Measurements from ENCODE around the gene SLC16A8.
A peak's percentile ranks its signal among the peaks of the same experiment; 100 is the strongest.
"Not testable (repeated sequence)": the region's sequence is repeated elsewhere in the genome, so short reads cannot be mapped to it uniquely, and the experiment has no call there.

Gene SLC16A8, protein sequence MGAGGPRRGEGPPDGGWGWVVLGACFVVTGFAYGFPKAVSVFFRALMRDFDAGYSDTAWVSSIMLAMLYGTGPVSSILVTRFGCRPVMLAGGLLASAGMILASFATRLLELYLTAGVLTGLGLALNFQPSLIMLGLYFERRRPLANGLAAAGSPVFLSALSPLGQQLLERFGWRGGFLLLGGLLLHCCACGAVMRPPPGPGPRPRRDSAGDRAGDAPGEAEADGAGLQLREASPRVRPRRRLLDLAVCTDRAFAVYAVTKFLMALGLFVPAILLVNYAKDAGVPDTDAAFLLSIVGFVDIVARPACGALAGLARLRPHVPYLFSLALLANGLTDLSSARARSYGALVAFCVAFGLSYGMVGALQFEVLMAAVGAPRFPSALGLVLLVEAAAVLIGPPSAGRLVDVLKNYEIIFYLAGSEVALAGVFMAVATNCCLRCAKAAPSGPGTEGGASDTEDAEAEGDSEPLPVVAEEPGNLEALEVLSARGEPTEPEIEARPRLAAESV

DNA sequence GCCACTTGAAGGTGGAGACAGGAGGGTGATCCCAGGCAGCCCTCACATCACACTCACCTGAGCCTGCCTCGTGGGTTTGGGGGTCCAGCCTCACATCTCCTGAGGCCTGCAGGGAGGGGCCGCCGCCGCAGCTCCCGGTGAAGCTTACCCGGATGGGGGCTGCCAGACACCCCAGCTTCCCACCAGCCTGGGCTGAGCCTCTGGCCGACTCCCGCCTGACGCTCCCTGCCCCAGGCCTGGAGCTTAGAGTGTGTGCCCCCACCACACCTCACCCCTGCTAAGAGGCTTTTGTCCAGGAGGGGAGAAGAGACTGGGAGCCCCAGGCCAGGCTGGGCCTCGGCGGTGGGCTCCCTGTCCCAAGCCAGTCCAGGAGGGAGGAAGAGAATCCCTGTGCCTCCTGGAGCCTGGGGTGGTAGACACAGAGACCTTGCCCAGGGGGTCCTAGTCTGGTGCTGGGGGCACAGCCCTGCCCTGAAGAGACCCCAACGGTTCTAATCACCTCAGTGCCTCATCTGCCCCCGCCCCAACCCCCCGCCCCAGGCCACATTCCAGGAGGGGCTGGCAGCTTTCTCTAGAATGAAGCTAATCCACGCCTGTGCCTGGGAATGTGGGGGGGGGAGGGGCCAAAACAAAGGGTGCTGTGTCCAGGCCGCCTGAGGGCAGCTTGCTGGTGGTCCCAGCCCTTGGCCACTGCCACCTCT is at the start of gene SLC16A8:
SLC16A8 (minus strand) TSS at position 254 of the 701 bp plus-strand sequence. CDS start 1,311 bp downstream, outside the sequence.
- DNase-seq = no peak

DNA sequence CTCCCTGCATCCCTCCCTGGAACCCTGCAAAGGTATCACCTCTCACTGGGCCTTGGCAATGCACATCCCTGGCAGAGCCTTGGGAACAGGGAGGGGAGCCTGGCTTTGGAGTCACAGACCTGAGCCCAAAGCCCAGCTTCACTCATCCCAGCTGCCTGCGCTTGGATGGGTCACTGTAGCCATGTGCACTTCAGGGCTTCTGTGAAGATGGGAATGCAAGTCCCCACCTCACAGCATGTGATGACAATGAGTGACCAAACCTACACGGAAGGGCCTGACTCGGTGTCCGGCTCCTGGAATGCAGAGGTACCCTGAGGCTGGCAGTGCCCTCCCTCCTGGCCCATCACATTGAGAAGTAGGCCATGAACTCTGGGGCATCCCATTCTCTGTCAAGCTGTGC is 49.3 kb upstream of the SLC16A8 start:
- no peak for DNase-seq

DNA sequence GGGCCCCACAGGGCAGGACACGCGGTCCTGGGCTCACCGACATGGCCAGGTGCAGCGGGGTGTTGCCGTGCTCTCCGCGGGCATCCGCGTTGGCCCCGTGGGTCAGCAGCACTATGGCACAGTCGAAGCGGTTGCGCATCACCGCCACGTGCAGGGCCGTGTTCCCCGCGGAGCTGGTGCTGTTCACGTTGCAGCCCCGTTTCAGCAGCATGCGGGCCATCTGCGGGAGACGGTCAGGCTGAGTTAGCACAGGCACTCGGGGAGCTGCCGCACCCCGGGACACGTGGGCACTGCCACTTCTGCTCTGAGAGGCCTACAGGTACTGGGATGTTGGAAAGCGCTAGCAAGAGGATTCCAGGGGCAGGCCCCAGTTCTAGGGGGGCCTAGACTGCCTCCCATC is 48.8 kb upstream of the SLC16A8 start:
- DNase-seq = no peak

DNA sequence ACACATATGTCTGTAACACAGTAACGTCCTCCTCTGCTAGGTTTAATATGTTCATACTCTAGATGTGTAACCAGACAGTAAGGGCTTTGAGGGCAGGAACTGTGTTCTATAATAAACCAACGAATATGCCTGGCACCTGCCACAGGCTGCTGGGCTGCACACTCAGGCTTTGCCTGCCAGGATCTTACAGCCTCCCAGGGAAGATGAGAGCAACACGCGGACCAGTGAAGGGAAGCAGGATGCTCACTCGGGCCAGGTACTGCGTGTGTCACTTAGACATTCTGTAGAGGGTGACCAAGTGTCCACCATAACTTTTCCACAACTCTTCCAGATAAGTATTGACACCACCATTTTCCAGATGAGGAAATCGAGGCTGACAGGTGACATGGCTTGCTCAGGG is 48.2 kb upstream of the SLC16A8 start:
- no peak for DNase-seq

DNA sequence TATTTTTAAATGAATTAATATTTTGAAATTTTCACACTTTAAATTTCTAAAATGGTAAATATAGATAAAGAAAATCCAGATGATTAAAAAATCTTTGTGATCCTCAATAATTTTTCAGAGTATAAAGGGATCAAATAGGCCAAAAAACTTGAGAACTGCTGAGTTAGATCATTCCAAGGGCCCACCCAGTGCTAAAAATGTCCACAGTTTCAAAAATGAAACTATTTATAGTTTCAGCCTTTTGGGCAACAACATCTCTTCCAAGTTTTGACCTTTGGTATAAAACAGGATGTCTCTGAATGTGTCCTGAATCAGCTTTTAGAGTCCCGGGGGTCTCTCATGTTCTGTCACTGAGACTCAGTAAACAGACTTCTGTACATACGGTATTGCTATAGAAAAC is 47.4 kb upstream of the SLC16A8 start:
- DNase-seq = no peak

DNA sequence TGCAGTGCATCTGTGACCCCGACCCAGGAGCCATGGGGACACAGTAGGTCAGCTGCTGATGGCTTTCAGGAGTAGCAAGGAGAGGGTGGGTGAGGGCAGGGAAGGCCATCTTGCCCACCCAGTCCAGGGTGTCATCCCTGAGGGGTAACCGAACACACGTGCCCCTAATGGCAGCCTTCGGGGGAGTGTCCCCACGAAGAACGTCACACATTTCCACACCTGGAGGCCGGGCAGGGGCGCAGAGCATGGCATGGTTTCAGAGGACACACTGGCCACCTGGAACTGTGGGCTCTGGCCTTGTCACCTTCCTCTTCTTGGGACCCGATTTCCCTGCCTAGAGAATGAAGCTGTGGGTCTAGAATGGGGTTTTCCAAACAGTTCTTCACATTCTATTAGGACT is 45.9 kb upstream of the SLC16A8 start:
- DNase-seq = no peak

DNA sequence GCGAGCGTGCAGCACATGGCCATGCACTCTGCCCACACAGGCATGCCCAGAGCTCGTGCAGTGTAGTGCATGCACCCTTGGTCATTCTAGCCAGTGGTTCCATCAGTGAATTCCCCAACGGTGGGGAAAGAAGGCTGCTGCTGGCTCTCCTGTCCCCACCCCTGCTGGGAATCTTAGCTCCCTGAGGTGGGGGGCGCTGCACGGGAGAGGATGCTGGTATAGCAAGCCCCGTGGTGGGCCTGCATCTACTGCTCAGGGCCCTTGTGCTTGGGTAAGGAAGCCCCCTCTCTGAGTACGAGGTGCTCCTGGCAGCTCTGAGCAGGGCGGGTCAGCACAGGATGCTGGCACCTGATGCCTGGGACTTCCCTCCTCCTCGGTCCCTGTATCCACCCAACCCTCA is 45.0 kb upstream of the SLC16A8 start:
- no peak for DNase-seq

DNA sequence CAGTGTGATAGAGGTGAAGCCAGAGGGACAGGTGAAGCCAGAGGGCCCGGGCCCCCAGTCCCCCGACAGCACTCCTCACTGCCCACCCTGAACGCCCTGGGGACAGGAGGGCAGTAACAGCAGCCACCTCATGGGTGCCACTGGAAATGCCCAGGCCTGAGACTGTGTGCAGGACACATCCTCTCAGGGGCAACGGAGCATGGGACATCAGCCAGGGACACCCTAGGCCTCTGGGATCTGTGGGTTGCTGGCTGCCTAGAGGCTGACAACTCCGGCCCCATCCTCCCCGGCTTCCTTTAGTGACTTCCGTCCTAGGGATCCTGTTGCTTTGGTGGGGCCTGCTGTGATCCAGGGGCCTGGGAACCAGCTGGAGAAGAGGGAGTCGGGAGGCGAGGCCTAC is 43.9 kb upstream of the SLC16A8 start:
- no peak for DNase-seq

DNA sequence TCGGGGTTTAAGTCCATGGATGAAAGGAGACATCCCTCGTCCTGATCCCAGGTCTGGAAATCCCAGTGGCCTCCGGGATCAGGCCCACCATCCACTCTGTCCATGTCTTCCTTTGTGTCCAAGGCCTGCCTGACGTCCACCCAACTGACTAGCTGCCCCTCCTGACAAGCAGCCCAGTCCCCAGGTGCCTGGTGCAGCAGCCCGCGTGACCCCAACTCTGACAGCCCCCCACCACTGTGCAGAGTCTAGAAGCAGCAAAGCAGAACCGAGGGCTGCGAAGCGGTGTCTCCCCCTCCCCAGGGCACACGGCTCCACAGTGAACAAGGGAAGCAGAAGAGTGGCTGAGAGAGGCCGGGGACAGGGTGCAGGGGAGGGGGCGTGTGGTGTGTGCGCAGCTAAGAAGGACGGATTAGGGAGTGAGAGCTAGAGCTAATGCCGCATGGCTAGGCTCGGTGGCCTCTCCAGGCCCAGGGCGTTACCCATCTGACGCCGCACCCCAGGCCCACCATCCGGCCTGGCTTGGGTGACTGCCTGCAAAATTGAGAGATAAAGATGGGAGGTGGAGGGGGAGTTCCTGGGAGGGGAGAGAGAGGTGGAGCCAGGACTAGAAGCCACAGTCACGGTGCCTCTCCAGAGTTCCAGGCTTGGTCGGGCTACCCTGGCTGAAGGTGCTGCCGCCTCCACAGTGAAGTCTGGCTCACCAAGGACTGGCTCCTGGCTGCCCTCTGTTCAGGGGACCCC is 43.1 kb upstream of the SLC16A8 start:
- no peak for DNase-seq

DNA sequence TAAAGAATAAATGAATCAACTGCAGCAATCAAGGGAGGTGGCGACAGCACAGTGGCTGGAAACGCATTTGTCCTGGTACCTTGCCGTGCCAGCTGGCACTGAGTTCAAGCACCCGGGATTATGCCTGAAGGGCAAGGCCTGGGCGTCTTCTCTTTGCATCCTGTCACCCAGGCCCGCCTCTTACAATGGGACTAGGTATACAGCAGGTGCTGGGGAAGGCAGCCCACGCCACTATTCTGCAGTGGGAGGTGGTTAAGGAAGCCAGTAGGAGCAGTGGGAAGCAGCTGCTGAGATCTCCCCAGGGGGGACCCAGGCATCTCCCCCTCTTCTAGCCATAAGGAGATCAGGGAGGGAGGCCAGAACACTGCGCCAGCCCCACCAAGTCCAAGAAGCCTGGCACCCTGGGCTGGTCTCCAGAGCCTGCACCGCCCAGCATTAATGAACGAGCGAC is 41.8 kb upstream of the SLC16A8 start:
- DNase-seq = peak; percentile 73

DNA sequence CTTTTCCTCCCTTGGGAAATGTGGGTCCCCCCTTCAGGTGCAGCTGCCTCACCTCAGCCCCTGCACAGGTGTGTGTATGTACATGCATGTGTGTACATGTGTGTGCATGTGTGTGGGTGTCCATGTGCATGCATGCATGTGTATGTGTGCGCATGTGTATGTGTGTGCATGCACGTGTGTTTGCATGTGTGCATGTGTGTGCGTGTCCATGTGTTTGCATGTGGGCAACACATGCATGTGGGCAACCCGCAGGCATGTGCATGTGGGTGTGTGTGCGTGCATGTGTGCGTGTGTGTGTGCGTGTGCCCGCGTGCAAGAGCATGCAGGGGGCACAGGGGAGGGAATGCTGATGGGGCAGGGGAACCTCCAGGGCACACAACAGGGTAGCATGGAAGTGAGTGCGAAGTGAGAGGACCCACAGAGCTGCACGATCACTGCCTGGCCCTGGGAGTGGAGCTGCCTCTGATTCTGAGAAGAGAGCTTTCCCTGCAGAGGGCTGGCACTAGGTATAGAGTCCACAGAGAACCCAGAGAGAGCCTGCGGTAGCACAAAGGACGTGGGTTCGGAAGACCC is 41.1 kb upstream of the SLC16A8 start:
- DNase-seq = no peak

DNA sequence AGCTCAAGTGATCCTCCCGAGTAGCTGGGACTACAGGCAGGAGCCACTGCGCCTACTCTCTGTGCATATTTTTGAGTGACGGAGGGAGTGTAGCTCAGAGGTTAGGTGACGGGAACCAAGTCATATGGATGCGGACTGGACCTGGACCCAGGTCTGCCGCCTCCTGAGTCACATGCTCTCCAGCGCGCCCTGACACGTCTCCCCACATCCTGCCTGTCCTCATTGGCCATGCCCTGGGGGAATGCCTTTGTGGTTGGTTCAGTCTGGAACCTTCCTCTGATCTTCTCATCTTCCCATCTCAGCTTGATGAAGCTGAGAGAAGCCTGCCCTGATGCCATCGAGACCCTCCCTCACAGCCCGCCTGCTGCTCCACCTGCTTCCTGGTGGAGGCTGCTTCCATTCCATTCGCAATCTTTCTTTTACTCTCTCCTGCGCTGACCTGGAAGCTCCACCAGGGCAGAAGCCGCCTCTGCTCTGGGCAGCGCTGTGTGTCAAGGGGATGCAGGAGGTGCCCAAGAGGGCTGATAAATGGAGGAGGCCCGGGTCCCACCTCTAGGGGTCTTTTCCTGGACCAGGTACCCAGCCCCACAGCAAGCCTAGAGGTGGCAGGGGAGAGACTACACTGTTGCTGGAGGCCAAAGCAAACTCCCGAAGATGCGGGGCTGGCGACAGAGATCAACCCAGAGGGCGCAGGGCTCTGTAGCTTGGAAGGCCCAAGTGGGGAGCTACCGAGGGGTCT is 40.4 kb upstream of the SLC16A8 start:
- no peak for DNase-seq

DNA sequence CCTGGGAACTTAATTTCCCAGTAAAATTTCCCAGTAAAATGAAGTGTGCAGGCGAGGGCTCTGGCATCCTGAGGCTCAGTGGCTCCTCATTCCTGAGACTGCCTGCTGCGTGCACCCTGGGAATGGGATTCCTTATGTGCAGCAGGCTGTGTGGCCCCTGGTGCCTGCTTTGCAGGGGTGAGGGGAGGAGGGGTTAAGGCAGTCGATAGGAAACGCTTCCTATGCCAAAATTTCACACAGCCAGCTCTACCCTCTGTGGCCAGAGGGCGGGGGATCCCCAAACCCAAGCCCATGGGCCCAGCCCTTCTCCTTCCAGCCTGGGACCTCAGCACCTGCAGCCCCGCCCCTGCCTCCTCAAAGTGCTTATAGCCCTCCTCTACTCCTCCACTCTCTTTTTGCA is 38.6 kb upstream of the SLC16A8 start:
- no peak for DNase-seq

DNA sequence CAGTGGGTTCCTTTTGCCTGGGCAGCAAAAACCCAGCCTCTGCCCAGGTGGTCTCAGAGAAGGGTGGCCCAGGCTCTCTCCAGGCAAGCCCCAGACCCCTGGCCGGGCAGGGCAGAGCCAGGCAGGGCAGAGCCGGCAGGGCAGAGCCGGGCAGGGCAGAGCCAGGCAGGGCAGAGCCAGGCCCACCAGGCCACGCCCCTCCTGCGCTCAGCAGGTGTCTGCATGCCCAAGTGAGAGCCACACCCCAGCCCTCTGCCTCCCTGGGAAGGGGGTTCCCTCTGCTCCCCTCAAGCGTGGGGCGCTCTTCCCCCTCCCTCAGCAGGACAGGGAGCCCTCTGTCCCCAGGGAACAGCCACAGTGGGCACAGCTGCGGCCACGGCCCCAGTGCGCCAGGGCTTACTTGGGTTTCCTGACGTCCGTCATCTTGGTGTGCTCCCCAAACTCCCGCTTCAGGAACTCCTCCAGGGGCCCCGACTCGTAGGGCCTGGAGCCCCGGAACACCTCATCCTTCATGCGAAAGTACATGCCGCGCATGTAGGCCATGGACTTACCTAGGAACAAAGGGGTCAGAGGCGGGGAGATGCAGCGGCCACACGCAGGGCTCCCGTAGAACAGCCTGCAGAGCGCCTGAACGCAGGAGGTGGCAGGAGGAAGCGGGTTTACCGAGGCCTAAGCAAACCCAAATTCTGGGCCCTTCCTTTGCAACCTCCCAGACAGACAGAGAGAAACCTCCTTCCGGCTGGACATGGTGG is 36.6 kb upstream of the SLC16A8 start:
- DNase-seq = no peak

DNA sequence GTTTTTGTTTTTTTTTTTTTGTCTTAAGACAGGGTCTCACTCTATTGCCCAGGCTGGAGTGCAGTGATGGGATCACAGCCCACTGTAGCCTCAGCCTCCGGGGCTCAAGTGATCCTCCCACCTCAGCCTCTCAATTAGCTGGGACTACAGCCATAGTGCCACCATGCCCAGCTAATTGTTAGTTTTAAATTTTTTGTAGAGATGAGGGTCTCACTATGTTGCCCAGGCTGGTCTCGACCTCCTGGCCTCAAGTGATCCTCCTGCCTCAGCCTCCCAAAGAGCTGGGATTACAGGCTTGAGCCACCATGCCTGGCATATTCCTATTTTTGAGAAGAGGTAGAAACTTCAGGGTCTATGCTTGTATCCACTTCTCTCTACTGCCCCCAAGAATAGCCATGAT is 34.8 kb upstream of the SLC16A8 start:
- DNase-seq = not testable (repeated sequence)

DNA sequence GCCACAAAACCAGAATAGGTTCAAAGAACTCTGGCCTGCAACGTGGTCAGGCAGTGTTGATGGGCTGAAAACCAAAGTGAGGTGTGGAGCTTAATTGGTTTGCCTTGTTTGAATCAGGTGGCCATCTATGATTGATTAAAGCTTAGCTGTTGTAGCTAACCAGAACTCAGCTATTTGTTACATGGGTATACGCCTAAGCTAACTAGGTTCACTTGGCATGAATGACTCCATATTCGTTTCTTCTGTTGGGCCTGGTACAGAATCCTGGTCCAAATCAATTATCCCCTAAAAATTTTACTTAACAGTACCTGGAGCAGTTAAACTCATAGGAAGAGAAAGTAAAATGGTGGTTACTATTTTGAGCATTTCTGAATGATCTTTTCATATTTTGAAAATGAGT is 34.2 kb upstream of the SLC16A8 start:
- no peak for DNase-seq

DNA sequence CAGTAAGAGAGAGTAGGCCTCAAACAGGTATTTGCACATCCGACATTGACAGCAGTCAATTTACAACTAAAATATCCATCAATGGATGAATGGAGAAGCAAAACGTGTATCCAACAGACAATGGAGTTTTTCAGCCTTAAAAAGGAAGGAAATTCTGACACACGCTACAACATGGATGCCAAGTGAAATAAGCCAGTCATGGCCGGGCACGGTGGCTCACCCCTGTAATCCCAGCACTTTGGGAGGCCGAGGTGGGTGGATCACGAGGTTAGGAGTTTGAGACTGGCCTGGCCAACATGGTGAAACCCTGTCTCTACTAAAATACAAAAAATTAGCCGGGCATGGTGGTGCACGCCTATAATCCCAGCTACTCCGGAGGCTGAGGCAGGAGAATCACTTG is 33.6 kb upstream of the SLC16A8 start:
- not testable (repeated sequence) for DNase-seq

DNA sequence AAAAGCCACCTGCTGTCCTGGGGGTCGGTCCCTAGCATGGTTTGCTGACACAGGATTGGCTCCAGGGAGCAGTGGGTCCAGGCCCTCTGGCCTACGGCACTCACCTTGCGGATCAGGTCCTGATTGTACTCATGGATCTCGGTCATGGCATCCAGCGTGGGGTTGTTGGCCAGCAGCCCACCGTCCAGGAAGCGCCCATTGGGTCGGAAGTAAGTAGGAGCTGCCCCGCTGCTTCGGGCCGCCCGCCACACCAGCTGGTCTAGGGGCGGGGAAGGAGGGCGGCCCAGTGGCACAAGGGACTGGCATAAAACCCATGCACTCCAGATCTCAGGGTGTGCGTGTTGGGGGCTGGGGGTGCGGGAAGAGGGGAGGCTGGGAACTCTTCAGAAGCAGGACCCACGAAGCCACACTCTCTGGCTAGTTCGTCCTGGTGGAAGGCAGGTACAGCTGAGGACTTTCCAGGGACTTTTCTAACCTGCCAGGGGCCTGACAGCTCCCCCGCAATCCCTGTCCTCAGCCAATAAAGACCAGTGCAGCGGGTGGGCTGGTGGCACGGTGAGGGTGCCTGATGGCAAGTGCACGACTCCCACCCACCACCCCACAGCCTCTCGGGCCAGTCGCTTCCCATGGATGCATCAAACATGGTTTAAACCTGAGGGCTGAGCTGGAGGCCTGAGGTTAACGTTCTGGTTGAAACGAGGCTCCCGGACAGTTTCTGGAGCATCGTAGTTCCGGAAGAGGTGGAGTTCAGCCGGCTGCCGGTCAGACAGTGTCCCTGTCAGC is 31.6 kb upstream of the SLC16A8 start:
- DNase-seq = peak; percentile 25

DNA sequence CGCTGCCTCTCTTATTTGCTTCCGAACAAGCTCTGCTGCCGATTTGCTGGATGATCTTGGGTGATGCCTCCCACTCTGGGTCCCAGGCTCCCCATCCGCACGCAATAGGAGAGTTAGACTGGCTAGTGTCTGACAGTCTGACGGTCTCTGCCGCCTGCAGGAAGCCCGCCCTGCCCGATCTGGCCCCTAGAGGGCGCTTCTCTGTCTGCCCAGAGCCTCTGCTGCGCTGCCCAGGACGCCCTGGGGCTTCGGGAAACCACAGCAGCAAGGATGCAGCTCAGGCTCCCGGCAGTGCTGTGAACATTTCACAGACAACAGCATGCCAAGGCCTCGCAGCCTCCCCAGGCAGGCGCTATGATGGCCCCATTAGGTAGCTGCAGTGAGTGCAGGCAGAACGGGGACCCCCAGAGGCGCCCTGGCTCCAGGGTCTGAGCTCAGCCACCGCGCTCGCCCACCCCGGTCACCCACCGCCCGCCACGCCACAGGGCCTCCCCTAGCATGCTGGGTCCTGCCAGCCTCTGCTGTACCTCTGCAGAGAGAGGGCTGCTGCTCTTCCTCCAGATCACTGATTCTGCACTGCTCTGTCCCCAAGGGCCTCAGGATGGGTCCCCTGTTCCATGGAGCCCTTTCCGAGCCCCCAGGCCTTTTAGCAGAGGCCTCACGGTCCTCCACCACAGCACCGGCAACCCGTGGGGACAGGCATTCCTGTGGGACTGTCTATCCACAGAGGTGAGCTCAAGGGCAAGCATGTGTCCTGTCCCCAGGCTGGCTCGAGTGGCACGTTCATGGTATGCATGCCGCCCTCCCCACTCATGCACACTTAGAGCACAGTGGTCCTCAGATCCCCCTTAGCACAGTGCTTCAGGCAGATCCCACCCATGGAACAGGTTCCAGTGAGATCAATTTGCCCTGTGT is 30.8 kb upstream of the SLC16A8 start:
- no peak for DNase-seq

DNA sequence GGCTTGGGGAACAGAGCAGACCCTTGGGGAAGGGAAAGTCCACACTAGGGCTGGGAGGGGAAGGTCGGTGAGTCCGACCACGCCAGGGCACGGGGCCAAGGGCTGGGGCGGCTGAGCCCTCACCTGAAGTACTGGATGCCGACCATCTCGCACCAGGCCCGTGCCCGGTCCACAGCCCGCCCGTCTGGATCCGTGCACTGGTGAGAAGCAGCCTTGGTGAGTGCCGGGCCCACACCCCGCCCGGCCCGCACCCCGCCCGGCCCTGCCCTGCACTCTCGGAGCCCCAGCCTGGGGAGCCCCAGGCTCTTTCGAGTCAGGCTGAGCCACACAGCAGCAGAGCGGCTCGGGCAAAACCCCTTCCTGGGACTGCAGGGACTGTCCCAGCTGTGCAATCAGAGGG is 28.4 kb upstream of the SLC16A8 start:
- no peak for DNase-seq
